Activated B cell treated with CpG ODN at 0.5 μM for 24 hours (primary cell): ENCODE results near the gene CYSRT1. TPM values are rescaled to one million over a fixed set of nuclear protein-coding genes. Genes with fewer than 3 reads are reported as not detected.

Experiments used
- ATAC-seq: fragments of 200-7000 bp; cut with Tn5 transposase; one replicate; pipeline ENCODE4 v1.10.0; 2021; ENCODE audit warnings: low read depth, mild to moderate bottlenecking, moderate library complexity
- CTCF ChIA-PET: fragments of 350-600 bp; sonication (Branson Sonifier 250); formaldehyde crosslinking; loops from one replicate; lab custom pipeline; 2021; ENCODE audit warnings: antibody characterized with exemption; lab: Charles Lee
- POLR2A ChIA-PET: fragments of 350-600 bp; sonication (Branson Sonifier 250); formaldehyde crosslinking; loops from one replicate; lab custom pipeline; 2021; ENCODE audit warnings: antibody characterized with exemption; lab: Charles Lee
- DNase-seq: peaks from one replicate; pipeline ENCODE4 v3.0.0; 2022
- H3K27ac Mint-ChIP-seq: one replicate; pipeline ENCODE4 v1.8.0; 2020; ENCODE audit warnings: mixed read lengths
- H3K27me3 Mint-ChIP-seq: one replicate; pipeline ENCODE4 v1.8.0; 2021; ENCODE audit warnings: mixed read lengths
- H3K36me3 Mint-ChIP-seq: one replicate; pipeline ENCODE4 v1.8.0; 2021; ENCODE audit warnings: low read depth, mixed read lengths
- H3K4me1 Mint-ChIP-seq: one replicate; pipeline ENCODE4 v1.8.0; 2021; ENCODE audit warnings: mixed read lengths
- H3K4me3 Mint-ChIP-seq: one replicate; pipeline ENCODE4 v1.8.0; 2020; ENCODE audit warnings: mild to moderate bottlenecking, mixed read lengths
- H3K9me3 Mint-ChIP-seq: one replicate; pipeline ENCODE4 v1.8.0; 2020; ENCODE audit warnings: mixed read lengths
- CTCF ChIP-seq: fragments of 200-600 bp; IDR thresholded peaks from one replicate; pipeline ENCODE4 v1.8.0; 2022; ENCODE audit warnings: antibody characterized with exemption, mild to moderate bottlenecking
- intact Hi-C: fragments of 100-400 bp; cut with micrococcal nuclease; formaldehyde crosslinking; loops from one replicate; pipeline ENCODE4 v1.15.1; 2024
- total RNA-seq: library from RNA; stranded (reverse); gene quantifications from 2 replicates; pipeline ENCODE4 v1.2.3, GENCODE V29; 2022

CYSRT1 gene
- total RNA-seq, 1 donor from 2014 or later, result 0.53 TPM

GRCh38 chr9:137265496-137266161 lies 40.7 kb downstream of the CYSRT1 start:
- ATAC-seq, result no peak
- peaks cover 53% of the 10 kb centered on the region for H3K36me3 Mint-ChIP-seq
- H3K9me3 Mint-ChIP-seq, result no peaks in the 10 kb centered on the region
- CTCF ChIA-PET, result no interaction called here
- intact Hi-C loops, result no loop called here
- no peak overlapping the region for H3K27ac Mint-ChIP-seq
- no peak for DNase-seq
- no peak overlapping the region for H3K4me3 Mint-ChIP-seq
- H3K4me1 Mint-ChIP-seq, result peaks cover 32% of the 10 kb centered on the region
- H3K27me3 Mint-ChIP-seq, result no peaks in the 10 kb centered on the region
- TF ChIP-seq CTCF, result no peak
- POLR2A ChIA-PET, result interaction anchor here (0.6 to 2.6 kb wide), 3 partner anchors 11 to 25 kb away, joined by 4 to 13 read pairs (median 6); partner anchors contain the start of gene TUBB4B

- no peak for DNase-seq
- CTCF ChIA-PET, result interaction anchor here (0.6 kb wide), 1 partner anchor 30 kb away, joined by 3 read pairs; no protein-coding TSS in a partner anchor
Measured at GRCh38 chr9:137266162-137266527, 41.2 kb downstream of the CYSRT1 start.

GRCh38 chr9:137266585-137267453 lies 41.8 kb downstream of the CYSRT1 start:
- TF ChIP-seq CTCF, result no peak
- ATAC-seq (no peak), DNase-seq (no peak)
- Mint-ChIP-seq H3K4me1 (peaks cover 36% of the 10 kb centered on the region), H3K27me3 (no peaks in the 10 kb centered on the region), H3K27ac (no peak overlapping the region), H3K9me3 (no peaks in the 10 kb centered on the region), H3K36me3 (peaks cover 52% of the 10 kb centered on the region), H3K4me3 (no peak overlapping the region)
- ChIA-PET CTCF (interaction anchor here (0.6 kb wide), 2 partner anchors 30 to 147 kb away, joined by 3 to 4 read pairs; no protein-coding TSS in a partner anchor), POLR2A (interaction anchor here (0.6 to 3.2 kb wide), 10 partner anchors 10 to 284 kb away, joined by 3 to 20 read pairs (median 6); partner anchors contain the start of genes TOR4A and TUBB4B)
- intact Hi-C loops, result no loop called here

More at GRCh38 chr9:137266162-137266527, 41.2 kb downstream of the CYSRT1 start:
- Mint-ChIP-seq H3K36me3 (peaks cover 53% of the 10 kb centered on the region), H3K27me3 (no peaks in the 10 kb centered on the region), H3K27ac (no peak overlapping the region), H3K4me3 (no peak overlapping the region), H3K9me3 (no peaks in the 10 kb centered on the region), H3K4me1 (peaks cover 36% of the 10 kb centered on the region)
- intact Hi-C loops, result no loop called here
- TF ChIP-seq CTCF, result no peak
- POLR2A ChIA-PET, result interaction anchor here (2.0 to 2.6 kb wide), 2 partner anchors 12 to 25 kb away, joined by 4 to 13 read pairs; partner anchors contain the start of gene TUBB4B
- no peak for ATAC-seq

GRCh38 chr9:137267933-137268355 lies 43.0 kb downstream of the CYSRT1 start:
- H3K27ac Mint-ChIP-seq, result peak overlapping the region; percentile 44
- POLR2A ChIA-PET, result interaction anchor here (0.6 to 3.2 kb wide), 9 partner anchors 9 to 283 kb away, joined by 3 to 20 read pairs (median 6); partner anchors contain the start of genes TOR4A and TUBB4B
- H3K9me3 Mint-ChIP-seq, result no peaks in the 10 kb centered on the region
- CTCF ChIA-PET, result no interaction called here
- H3K27me3 Mint-ChIP-seq, result no peaks in the 10 kb centered on the region
- intact Hi-C loops, result loop anchor here (1.0 to 2.0 kb wide), 2 partner anchors 13 to 27 kb away; partner anchors contain the start of genes NELFB and TUBB4B
- TF ChIP-seq CTCF, result no peak
- H3K36me3 Mint-ChIP-seq, result peaks cover 48% of the 10 kb centered on the region
- peak overlapping the region; percentile 33 for H3K4me3 Mint-ChIP-seq
- DNase-seq, result no peak
- ATAC-seq, result peak; percentile 93
- peaks cover 35% of the 10 kb centered on the region for H3K4me1 Mint-ChIP-seq
